ENCODE measurements around the gene RALA. TPM values are rescaled to one million over a fixed set of nuclear protein-coding genes. Genes with fewer than 3 reads are reported as not detected.

The RALA gene
- total RNA-seq, 4 donors from 2014 or later: 5.4 to 29.8 (median 17.9) TPM

DNA sequence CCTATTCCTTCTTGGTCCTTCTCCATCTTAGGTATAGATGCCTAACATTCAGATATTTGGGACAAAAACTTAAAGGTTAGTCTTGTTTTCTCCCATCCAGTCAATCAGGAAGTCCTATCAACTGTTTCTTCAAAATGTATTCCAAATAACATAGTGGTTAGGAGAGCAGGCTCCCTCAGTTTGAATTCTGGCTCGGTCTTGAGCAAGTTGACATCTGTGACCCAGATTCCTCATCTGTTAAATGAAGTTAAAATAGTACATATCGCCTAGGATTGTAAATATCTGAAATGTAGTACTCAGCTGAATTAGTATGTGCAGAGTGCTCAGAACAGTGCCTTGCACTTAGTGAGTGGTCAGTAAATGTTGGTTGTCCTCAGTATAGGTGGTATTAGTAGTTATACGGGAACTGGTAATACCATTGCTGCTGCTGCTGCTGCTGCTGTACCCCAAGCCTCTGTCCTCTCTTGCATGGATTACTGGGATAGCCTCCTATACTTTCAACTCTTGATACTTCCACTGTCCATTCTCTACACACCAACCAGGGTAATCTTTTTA, 58.6 kb downstream of the RALA start:
- WGBS, 2 donors (ENCODE audit: low coverage in 1 of 2): 76 to 89% methylated on average over 2 to 3 of the region's 3 CpGs
- DNase-seq: no peak
- H3K4me1 ChIP-seq: peaks cover 6 to 25% (median 7%) of the 10 kb centered on the region in 4 donors
- in situ Hi-C loops (cut with MboI; ENCODE audit: low pct_ligation_motif_present in 1 of 4, low pct_unique_long_range_greater_than_20kb in 1 of 4, low sequenced_read_pairs in 3 of 4): no loop called here
- no peak overlapping the region for H3K4me3 ChIP-seq
- H3K27ac ChIP-seq: no peak overlapping the region
- H3K27me3 ChIP-seq: no peaks in the 10 kb centered on the region
- no peaks in the 10 kb centered on the region for H3K9me3 ChIP-seq
- intact Hi-C loops (cut with DNase I; ENCODE audit: low total_unique reads): no loop called here
- H3K36me3 ChIP-seq: no peaks in the 10 kb centered on the region
- TF ChIP-seq POLR2A (IDR thresholded peaks at IDR 0.05): no peak
- TF ChIP-seq POLR2AphosphoS5 (IDR thresholded peaks at IDR 0.05): no peak
- no peak for TF ChIP-seq EP300 (IDR thresholded peaks at IDR 0.05; ENCODE audit: low read depth)
- TF ChIP-seq CTCF (IDR thresholded peaks at IDR 0.05): no peak

GRCh38 chr7:39683216-39683845, 60.0 kb downstream of the RALA start:
- Histone ChIP-seq H3K36me3 (no peaks in the 10 kb centered on the region), H3K27ac (peak overlapping the region in 3 of 4 donors; percentile 6 to 44 (median 6)), H3K27me3 (no peaks in the 10 kb centered on the region), H3K4me1 (peaks cover 6 to 25% (median 7%) of the 10 kb centered on the region in 4 donors), H3K4me3 (no peak overlapping the region), H3K9me3 (no peaks in the 10 kb centered on the region)
- intact Hi-C loops (cut with DNase I; ENCODE audit: low total_unique reads): no loop called here
- no peak for DNase-seq
- WGBS, 2 donors (ENCODE audit: low coverage in 1 of 2): 74 to 78% methylated on average over 2 of the region's 2 CpGs
- in situ Hi-C loops (cut with MboI; ENCODE audit: low pct_ligation_motif_present in 1 of 4, low pct_unique_long_range_greater_than_20kb in 1 of 4, low sequenced_read_pairs in 3 of 4): no loop called here
- no peak for TF ChIP-seq POLR2AphosphoS5 (IDR thresholded peaks at IDR 0.05)
- TF ChIP-seq EP300 (IDR thresholded peaks at IDR 0.05; ENCODE audit: low read depth): no peak
- no peak for TF ChIP-seq CTCF (IDR thresholded peaks at IDR 0.05)
- no peak for TF ChIP-seq POLR2A (IDR thresholded peaks at IDR 0.05)

- WGBS, 2 donors (ENCODE audit: low coverage in 1 of 2): 87 to 89% methylated on average over 3 of the region's 3 CpGs
- H3K4me1 ChIP-seq: peaks cover 6 to 20% (median 7%) of the 10 kb centered on the region in 4 donors
- TF ChIP-seq POLR2A (IDR thresholded peaks at IDR 0.05) (no peak), CTCF (IDR thresholded peaks at IDR 0.05) (no peak), POLR2AphosphoS5 (IDR thresholded peaks at IDR 0.05) (no peak), EP300 (IDR thresholded peaks at IDR 0.05; ENCODE audit: low read depth) (no peak)
- intact Hi-C loops (cut with DNase I; ENCODE audit: low total_unique reads): no loop called here
- H3K27me3 ChIP-seq: no peaks in the 10 kb centered on the region
- no peaks in the 10 kb centered on the region for H3K9me3 ChIP-seq
- H3K27ac ChIP-seq: no peak overlapping the region
- H3K36me3 ChIP-seq: peaks cover 0 to 9% (median 2%) of the 10 kb centered on the region in 4 donors
- no peak for DNase-seq
- in situ Hi-C loops (cut with MboI; ENCODE audit: low pct_ligation_motif_present in 1 of 4, low pct_unique_long_range_greater_than_20kb in 1 of 4, low sequenced_read_pairs in 3 of 4): no loop called here
- no peak overlapping the region for H3K4me3 ChIP-seq
Observed at GRCh38 chr7:39686261-39686924, 63.0 kb downstream of the RALA start.

DNA sequence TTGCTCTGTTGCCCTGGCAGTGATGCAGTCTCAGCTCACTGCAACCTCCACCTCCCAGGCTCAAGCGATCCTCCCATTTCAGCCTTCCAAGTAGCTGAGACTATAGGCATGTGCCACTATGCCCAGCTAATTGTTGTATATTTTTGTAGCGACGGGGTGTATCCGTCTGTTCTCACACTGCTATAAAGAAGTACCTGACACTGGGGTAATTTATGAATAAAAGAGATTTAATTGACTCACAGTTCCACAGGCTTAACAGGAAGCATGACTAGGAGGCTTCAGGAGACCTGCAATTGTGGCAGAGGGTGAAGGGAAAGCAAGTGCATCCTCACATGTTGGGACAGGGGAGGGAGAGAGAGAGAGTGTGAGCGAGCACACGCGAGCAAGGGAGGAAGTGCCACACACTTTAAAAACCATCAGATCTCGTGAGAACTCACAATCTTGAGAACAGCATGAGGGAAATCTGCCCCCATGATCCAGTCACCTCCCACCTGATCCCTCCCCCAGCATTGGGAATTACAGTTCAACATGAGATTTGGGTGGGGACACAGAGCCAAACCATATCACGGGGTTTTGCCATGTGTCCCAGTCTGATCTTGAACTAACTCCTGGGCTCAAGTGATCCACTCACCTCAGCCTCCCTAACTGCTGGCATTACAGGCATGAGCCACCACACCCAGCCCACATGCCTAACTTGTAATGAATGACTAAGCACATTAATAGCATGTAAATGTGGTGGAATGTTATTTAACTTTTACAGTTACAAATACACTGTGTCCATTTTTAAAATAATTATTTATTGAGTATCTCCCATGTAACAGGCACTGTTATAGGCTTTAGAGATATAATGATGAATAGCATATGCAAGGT, 65.5 kb downstream of the RALA start:
- intact Hi-C loops (cut with DNase I; ENCODE audit: low total_unique reads) (no loop called here), in situ Hi-C loops (cut with MboI; ENCODE audit: low pct_ligation_motif_present in 1 of 4, low pct_unique_long_range_greater_than_20kb in 1 of 4, low sequenced_read_pairs in 3 of 4) (no loop called here)
- no peak overlapping the region for H3K27ac ChIP-seq
- no peak for TF ChIP-seq CTCF (IDR thresholded peaks at IDR 0.05)
- TF ChIP-seq EP300 (IDR thresholded peaks at IDR 0.05; ENCODE audit: low read depth): no peak
- TF ChIP-seq POLR2AphosphoS5 (IDR thresholded peaks at IDR 0.05): no peak
- no peak for TF ChIP-seq POLR2A (IDR thresholded peaks at IDR 0.05)
- H3K9me3 ChIP-seq: no peaks in the 10 kb centered on the region
- no peak for DNase-seq
- WGBS, 2 donors (ENCODE audit: low coverage in 1 of 2): 84 to 90% methylated on average over 2 to 9 of the region's 9 CpGs
- H3K4me1 ChIP-seq: peaks cover 3 to 5% (median 5%) of the 10 kb centered on the region in 4 donors
- peaks cover 0 to 21% (median 3%) of the 10 kb centered on the region in 4 donors for H3K36me3 ChIP-seq
- no peak overlapping the region for H3K4me3 ChIP-seq
- no peaks in the 10 kb centered on the region for H3K27me3 ChIP-seq

Data from transverse colon (tissue), 4 donors.